Parathyroid adenoma (tissue), 2 donors: ENCODE measurements around the gene ABHD18.
A peak's percentile ranks its signal among the peaks of the same experiment; 100 is the strongest.
"Not testable (repeated sequence)": the region's sequence is repeated elsewhere in the genome, so short reads cannot be mapped to it uniquely, and the experiment has no call there.

Experiments
- H2AFZ ChIP-seq: fragments of 300-600 bp; sonication (generic); one replicate; pipeline ENCODE4 v1.7.0; 2017; ENCODE audit warnings: antibody characterized with exemption, mild to moderate bottlenecking
- H3K27ac ChIP-seq: fragments of 300-600 bp; sonication (generic); one replicate; pipeline ENCODE4 v1.7.0; 2017
- H3K27me3 ChIP-seq: fragments of 300-600 bp; sonication (generic); one replicate; pipeline ENCODE4 v1.7.0; 2017; ENCODE audit warnings: low read length; ENCODE audit not compliant: control insufficient read depth, insufficient read depth
- H3K36me3 ChIP-seq: fragments of 300-600 bp; sonication (generic); one replicate; pipeline ENCODE4 v1.7.0; 2017; ENCODE audit warnings: low read length; ENCODE audit not compliant: control insufficient read depth, insufficient read depth
- H3K4me1 ChIP-seq: fragments of 300-600 bp; sonication (generic); one replicate; pipeline ENCODE4 v1.7.0; 2017; ENCODE audit warnings: control low read depth
- H3K4me2 ChIP-seq: fragments of 300-600 bp; sonication (generic); one replicate; pipeline ENCODE4 v1.7.0; 2017; ENCODE audit warnings: low read length
- H3K4me3 ChIP-seq: fragments of 300-600 bp; sonication (generic); one replicate; pipeline ENCODE4 v1.7.0; 2017; ENCODE audit warnings: low read depth, low read length
- H3K79me2 ChIP-seq: fragments of 300-600 bp; sonication (generic); one replicate; pipeline ENCODE4 v1.7.0; 2017; ENCODE audit warnings: control low read depth
- H3K9ac ChIP-seq: fragments of 300-600 bp; sonication (generic); one replicate; pipeline ENCODE4 v1.7.0; 2017; ENCODE audit warnings: mild to moderate bottlenecking
- H3K9me3 ChIP-seq: fragments of 300-600 bp; sonication (generic); one replicate; pipeline ENCODE4 v1.7.0; 2017; ENCODE audit warnings: low read length; ENCODE audit not compliant: control insufficient read depth
- CTCF ChIP-seq: fragments of 300-600 bp; sonication (generic); IDR thresholded peaks from one replicate; pipeline ENCODE4 v1.7.0; 2017; ENCODE audit warnings: antibody characterized with exemption, mild to moderate bottlenecking
- donor health status: primary hyperparathyroidism.

Gene ABHD18

GRCh38 chr4:127965803-127966175 lies 583 bp downstream of the ABHD18 start:
- peaks cover 5% of the 10 kb centered on the region for H3K79me2 ChIP-seq
- peak overlapping the region; percentile 96 for H3K27ac ChIP-seq
- H3K27me3 ChIP-seq, result no peaks in the 10 kb centered on the region
- peak overlapping the region; percentile 97 for H3K4me3 ChIP-seq
- no peaks in the 10 kb centered on the region for H3K36me3 ChIP-seq
- TF ChIP-seq CTCF, result no peak
- peak overlapping the region; percentile 96 for H2AFZ ChIP-seq
- H3K4me2 ChIP-seq, result peak overlapping the region; percentile 81
- no peaks in the 10 kb centered on the region for H3K9me3 ChIP-seq
- no peak overlapping the region for H3K9ac ChIP-seq
- no peaks in the 10 kb centered on the region for H3K4me1 ChIP-seq

GRCh38 chr4:127967141-127967775 lies 2.1 kb downstream of the ABHD18 start:
- H3K9me3 ChIP-seq, result no peaks in the 10 kb centered on the region
- no peaks in the 10 kb centered on the region for H3K27me3 ChIP-seq
- peaks cover 8% of the 10 kb centered on the region for H3K79me2 ChIP-seq
- no peak overlapping the region for H3K4me3 ChIP-seq
- H3K4me1 ChIP-seq, result no peaks in the 10 kb centered on the region
- H2AFZ ChIP-seq, result no peak overlapping the region
- TF ChIP-seq CTCF, result no peak
- H3K27ac ChIP-seq, result no peak overlapping the region
- no peak overlapping the region for H3K4me2 ChIP-seq
- no peaks in the 10 kb centered on the region for H3K36me3 ChIP-seq
- no peak overlapping the region for H3K9ac ChIP-seq

- H2AFZ ChIP-seq, result no peak overlapping the region
- no peak for TF ChIP-seq CTCF
- peaks cover 8% of the 10 kb centered on the region for H3K79me2 ChIP-seq
- H3K4me2 ChIP-seq, result no peak overlapping the region
- H3K36me3 ChIP-seq, result no peaks in the 10 kb centered on the region
- H3K27me3 ChIP-seq, result no peaks in the 10 kb centered on the region
- H3K4me1 ChIP-seq, result no peaks in the 10 kb centered on the region
- no peak overlapping the region for H3K9ac ChIP-seq
- H3K9me3 ChIP-seq, result no peaks in the 10 kb centered on the region
- no peak overlapping the region for H3K27ac ChIP-seq
- no peak overlapping the region for H3K4me3 ChIP-seq
These were observed 3.4 kb downstream of the ABHD18 start for GRCh38 chr4:127968586-127968985.

GRCh38 chr4:127970925-127971324 lies 5.7 kb downstream of the ABHD18 start:
- not testable (repeated sequence) for H3K9me3 ChIP-seq, H3K36me3 ChIP-seq, H3K27me3 ChIP-seq, H3K9ac ChIP-seq, H3K4me3 ChIP-seq, H3K4me1 ChIP-seq, H3K27ac ChIP-seq, H3K4me2 ChIP-seq, H2AFZ ChIP-seq
- peaks cover 12% of the 10 kb centered on the region for H3K79me2 ChIP-seq

GRCh38 chr4:127975121-127975770 lies 10.0 kb downstream of the ABHD18 start:
- Histone ChIP-seq H3K79me2 (peaks cover 9% of the 10 kb centered on the region), H2AFZ (no peak overlapping the region), H3K9ac (no peak overlapping the region), H3K27me3 (no peaks in the 10 kb centered on the region), H3K9me3 (no peaks in the 10 kb centered on the region), H3K36me3 (no peaks in the 10 kb centered on the region), H3K27ac (no peak overlapping the region), H3K4me2 (no peak overlapping the region), H3K4me1 (no peaks in the 10 kb centered on the region), H3K4me3 (no peak overlapping the region)
- TF ChIP-seq CTCF, result no peak
